K562 (cell line): ENCODE data around the gene OCA2. TPM values are rescaled to one million over a fixed set of nuclear protein-coding genes. Genes with fewer than 3 reads are reported as not detected.

Source experiments
- CBFB ChIP-seq: sonication (generic); formaldehyde crosslinking; IDR thresholded peaks from 2 replicates; pipeline ENCODE4 v1.4.0; 2020; ENCODE audit warnings: mild to moderate bottlenecking, missing genetic modification reagents
- CREB1 ChIP-seq, 2 experiments: sonication (generic) in 1 of 2; formaldehyde crosslinking in 1 of 2; IDR thresholded peaks; 2 replicates each; pipeline versions ENCODE4 v1.6.1 to v1.8.0; 2012 to 2022; ENCODE audit warnings: inconsistent platforms in 1 of 2, mild to moderate bottlenecking in 1 of 2, missing genetic modification reagents in 1 of 2, moderate library complexity in 1 of 2
- DACH1 ChIP-seq: fragments of 450-650 bp; IDR thresholded peaks from 2 replicates; pipeline ENCODE4 v1.6.1; 2018; ENCODE audit not compliant: partially characterized antibody
- EWSR1 ChIP-seq: fragments of 450-650 bp; IDR thresholded peaks from 2 replicates; pipeline ENCODE4 v1.6.1; 2018; ENCODE audit warnings: borderline replicate concordance, mild to moderate bottlenecking, low read depth, moderate library complexity; ENCODE audit not compliant: partially characterized antibody
- IRF2 ChIP-seq: sonication (generic); formaldehyde crosslinking; IDR thresholded peaks from 2 replicates; pipeline ENCODE4 v1.8.1; 2022; ENCODE audit warnings: mild to moderate bottlenecking, missing genetic modification reagents
- RHOXF2B ChIP-seq: fragments of 250-450 bp; sonication (Bioruptor Pico); conservative IDR thresholded peaks from 2 replicates; pipeline ENCODE4 v1.5.1; 2021
- SIN3A ChIP-seq, 2 experiments: fragments of 150-350 bp in 1 of 2; IDR thresholded peaks; 2 replicates each; pipeline ENCODE4 v1.6.1; 2011 to 2016; ENCODE audit warnings: borderline replicate concordance in 2 of 2, low read depth in 2 of 2, low read length in 2 of 2, mild to moderate bottlenecking in 2 of 2, moderate library complexity in 2 of 2; ENCODE audit not compliant: control insufficient read depth in 1 of 2
- ZBTB17 ChIP-seq: fragments of 450-650 bp; formaldehyde crosslinking; IDR thresholded peaks from 2 replicates; pipeline ENCODE4 v1.4.0; 2020; ENCODE audit warnings: mild to moderate bottlenecking
- ZNF316 ChIP-seq: fragments of 450-650 bp; IDR thresholded peaks from 2 replicates; pipeline ENCODE4 v1.6.1; 2016
- ZNF57 ChIP-seq: fragments of 450-650 bp; formaldehyde crosslinking; IDR thresholded peaks from 2 replicates; pipeline ENCODE4 v1.4.0; 2020; ENCODE audit warnings: mild to moderate bottlenecking, moderate library complexity
- polyA plus RNA-seq, 8 experiments: library from polyadenylated mRNA; depleted of rRNA in 4 of 8; stranded (reverse) in 5 of 8; unstranded in 3 of 8; fragments of >200 nt; fragmentation: Nextera tagmentation in 2 of 8; fragmentation: Illumina TruSeq in 1 of 8; extraction: Ambion mirVana in 2 of 8; extraction: Trizol in 1 of 8; gene quantifications; 2 replicates each; pipeline versions ENCODE4 v1.2.1 to v1.2.3, GENCODE V29; 2011 to 2014; ENCODE audit warnings: inconsistent platforms in 1 of 8, missing spikeins in 1 of 8
- total RNA-seq, 7 experiments: library from RNA; depleted of rRNA in 6 of 7; stranded (reverse); fragments of >200 nt in 6 of 7; fragmentation: Illumina TruSeq in 2 of 7; extraction: Trizol in 2 of 7; gene quantifications; 2 replicates each; pipeline versions ENCODE4 v1.2.1 to v1.2.3, GENCODE V29; 2011 to 2021; ENCODE audit warnings: low replicate concordance in 1 of 7
- TF ChIP-seq, protein P1 (sequence below): fragments of 200-600 bp; sonication (generic); IDR thresholded peaks from one replicate; pipeline ENCODE4 v1.6.1; 2012; ENCODE audit warnings: mild to moderate bottlenecking, low read depth, low read length, inconsistent platforms
- TF ChIP-seq, protein P2 (sequence below): sonication (generic); formaldehyde crosslinking; IDR thresholded peaks from 2 replicates; pipeline ENCODE4 v1.8.1; 2023; ENCODE audit warnings: missing genetic modification reagents, mild to moderate bottlenecking, borderline replicate concordance

OCA2 gene
- total and polyA plus RNA-seq, 9 of the 15 experiments (the other 6 are each of a cell fraction or from before 2014, with no cell fraction given) = 0.07 to 0.59 (median 0.17) TPM; not detected in 1

DNA sequence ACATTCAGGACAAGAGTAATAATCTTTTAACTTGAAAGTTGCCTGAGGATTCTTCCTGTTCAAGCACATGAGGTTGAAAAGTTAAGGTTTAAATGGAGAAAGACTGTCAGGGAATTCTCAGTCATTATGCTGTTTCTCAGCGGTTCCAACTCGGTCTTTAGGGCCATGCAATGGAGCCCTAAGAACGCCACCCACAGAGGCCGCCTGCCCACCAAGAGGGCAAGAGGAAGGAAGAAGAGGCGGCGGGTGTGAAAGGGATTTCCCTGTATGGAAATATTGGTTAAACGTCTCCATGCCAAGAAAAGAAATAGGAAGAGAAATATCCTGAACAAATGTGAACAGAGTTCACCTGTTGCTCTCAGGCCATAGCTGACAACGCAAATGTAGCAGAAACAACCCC, 234.4 kb downstream of the OCA2 start (continued):
- TF ChIP-seq, protein P1, sequence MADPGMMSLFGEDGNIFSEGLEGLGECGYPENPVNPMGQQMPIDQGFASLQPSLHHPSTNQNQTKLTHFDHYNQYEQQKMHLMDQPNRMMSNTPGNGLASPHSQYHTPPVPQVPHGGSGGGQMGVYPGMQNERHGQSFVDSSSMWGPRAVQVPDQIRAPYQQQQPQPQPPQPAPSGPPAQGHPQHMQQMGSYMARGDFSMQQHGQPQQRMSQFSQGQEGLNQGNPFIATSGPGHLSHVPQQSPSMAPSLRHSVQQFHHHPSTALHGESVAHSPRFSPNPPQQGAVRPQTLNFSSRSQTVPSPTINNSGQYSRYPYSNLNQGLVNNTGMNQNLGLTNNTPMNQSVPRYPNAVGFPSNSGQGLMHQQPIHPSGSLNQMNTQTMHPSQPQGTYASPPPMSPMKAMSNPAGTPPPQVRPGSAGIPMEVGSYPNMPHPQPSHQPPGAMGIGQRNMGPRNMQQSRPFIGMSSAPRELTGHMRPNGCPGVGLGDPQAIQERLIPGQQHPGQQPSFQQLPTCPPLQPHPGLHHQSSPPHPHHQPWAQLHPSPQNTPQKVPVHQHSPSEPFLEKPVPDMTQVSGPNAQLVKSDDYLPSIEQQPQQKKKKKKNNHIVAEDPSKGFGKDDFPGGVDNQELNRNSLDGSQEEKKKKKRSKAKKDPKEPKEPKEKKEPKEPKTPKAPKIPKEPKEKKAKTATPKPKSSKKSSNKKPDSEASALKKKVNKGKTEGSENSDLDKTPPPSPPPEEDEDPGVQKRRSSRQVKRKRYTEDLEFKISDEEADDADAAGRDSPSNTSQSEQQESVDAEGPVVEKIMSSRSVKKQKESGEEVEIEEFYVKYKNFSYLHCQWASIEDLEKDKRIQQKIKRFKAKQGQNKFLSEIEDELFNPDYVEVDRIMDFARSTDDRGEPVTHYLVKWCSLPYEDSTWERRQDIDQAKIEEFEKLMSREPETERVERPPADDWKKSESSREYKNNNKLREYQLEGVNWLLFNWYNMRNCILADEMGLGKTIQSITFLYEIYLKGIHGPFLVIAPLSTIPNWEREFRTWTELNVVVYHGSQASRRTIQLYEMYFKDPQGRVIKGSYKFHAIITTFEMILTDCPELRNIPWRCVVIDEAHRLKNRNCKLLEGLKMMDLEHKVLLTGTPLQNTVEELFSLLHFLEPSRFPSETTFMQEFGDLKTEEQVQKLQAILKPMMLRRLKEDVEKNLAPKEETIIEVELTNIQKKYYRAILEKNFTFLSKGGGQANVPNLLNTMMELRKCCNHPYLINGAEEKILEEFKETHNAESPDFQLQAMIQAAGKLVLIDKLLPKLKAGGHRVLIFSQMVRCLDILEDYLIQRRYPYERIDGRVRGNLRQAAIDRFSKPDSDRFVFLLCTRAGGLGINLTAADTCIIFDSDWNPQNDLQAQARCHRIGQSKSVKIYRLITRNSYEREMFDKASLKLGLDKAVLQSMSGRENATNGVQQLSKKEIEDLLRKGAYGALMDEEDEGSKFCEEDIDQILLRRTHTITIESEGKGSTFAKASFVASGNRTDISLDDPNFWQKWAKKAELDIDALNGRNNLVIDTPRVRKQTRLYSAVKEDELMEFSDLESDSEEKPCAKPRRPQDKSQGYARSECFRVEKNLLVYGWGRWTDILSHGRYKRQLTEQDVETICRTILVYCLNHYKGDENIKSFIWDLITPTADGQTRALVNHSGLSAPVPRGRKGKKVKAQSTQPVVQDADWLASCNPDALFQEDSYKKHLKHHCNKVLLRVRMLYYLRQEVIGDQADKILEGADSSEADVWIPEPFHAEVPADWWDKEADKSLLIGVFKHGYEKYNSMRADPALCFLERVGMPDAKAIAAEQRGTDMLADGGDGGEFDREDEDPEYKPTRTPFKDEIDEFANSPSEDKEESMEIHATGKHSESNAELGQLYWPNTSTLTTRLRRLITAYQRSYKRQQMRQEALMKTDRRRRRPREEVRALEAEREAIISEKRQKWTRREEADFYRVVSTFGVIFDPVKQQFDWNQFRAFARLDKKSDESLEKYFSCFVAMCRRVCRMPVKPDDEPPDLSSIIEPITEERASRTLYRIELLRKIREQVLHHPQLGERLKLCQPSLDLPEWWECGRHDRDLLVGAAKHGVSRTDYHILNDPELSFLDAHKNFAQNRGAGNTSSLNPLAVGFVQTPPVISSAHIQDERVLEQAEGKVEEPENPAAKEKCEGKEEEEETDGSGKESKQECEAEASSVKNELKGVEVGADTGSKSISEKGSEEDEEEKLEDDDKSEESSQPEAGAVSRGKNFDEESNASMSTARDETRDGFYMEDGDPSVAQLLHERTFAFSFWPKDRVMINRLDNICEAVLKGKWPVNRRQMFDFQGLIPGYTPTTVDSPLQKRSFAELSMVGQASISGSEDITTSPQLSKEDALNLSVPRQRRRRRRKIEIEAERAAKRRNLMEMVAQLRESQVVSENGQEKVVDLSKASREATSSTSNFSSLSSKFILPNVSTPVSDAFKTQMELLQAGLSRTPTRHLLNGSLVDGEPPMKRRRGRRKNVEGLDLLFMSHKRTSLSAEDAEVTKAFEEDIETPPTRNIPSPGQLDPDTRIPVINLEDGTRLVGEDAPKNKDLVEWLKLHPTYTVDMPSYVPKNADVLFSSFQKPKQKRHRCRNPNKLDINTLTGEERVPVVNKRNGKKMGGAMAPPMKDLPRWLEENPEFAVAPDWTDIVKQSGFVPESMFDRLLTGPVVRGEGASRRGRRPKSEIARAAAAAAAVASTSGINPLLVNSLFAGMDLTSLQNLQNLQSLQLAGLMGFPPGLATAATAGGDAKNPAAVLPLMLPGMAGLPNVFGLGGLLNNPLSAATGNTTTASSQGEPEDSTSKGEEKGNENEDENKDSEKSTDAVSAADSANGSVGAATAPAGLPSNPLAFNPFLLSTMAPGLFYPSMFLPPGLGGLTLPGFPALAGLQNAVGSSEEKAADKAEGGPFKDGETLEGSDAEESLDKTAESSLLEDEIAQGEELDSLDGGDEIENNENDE = no peak
- TF ChIP-seq, protein P2, sequence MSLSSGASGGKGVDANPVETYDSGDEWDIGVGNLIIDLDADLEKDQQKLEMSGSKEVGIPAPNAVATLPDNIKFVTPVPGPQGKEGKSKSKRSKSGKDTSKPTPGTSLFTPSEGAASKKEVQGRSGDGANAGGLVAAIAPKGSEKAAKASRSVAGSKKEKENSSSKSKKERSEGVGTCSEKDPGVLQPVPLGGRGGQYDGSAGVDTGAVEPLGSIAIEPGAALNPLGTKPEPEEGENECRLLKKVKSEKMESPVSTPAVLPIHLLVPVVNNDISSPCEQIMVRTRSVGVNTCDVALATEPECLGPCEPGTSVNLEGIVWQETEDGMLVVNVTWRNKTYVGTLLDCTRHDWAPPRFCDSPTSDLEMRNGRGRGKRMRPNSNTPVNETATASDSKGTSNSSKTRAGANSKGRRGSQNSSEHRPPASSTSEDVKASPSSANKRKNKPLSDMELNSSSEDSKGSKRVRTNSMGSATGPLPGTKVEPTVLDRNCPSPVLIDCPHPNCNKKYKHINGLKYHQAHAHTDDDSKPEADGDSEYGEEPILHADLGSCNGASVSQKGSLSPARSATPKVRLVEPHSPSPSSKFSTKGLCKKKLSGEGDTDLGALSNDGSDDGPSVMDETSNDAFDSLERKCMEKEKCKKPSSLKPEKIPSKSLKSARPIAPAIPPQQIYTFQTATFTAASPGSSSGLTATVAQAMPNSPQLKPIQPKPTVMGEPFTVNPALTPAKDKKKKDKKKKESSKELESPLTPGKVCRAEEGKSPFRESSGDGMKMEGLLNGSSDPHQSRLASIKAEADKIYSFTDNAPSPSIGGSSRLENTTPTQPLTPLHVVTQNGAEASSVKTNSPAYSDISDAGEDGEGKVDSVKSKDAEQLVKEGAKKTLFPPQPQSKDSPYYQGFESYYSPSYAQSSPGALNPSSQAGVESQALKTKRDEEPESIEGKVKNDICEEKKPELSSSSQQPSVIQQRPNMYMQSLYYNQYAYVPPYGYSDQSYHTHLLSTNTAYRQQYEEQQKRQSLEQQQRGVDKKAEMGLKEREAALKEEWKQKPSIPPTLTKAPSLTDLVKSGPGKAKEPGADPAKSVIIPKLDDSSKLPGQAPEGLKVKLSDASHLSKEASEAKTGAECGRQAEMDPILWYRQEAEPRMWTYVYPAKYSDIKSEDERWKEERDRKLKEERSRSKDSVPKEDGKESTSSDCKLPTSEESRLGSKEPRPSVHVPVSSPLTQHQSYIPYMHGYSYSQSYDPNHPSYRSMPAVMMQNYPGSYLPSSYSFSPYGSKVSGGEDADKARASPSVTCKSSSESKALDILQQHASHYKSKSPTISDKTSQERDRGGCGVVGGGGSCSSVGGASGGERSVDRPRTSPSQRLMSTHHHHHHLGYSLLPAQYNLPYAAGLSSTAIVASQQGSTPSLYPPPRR (CRISPR knock-in tag) = no peak
- TF ChIP-seq DACH1 = no peak
- no peak for TF ChIP-seq SIN3A (IDR thresholded peaks at IDR 0.05; ENCODE audit: borderline replicate concordance in 2 of 2, control insufficient read depth in 1 of 2, low read depth in 2 of 2, low read length in 2 of 2)
- TF ChIP-seq CBFB (CRISPR knock-in tag) = no peak
- TF ChIP-seq RHOXF2B = no peak
- no peak for TF ChIP-seq ZNF316
- TF ChIP-seq ZNF57 = no peak
- no peak for TF ChIP-seq EWSR1
- TF ChIP-seq ZBTB17 (CRISPR knock-in tag) = no peak
- no peak for TF ChIP-seq IRF2 (CRISPR knock-in tag)
- TF ChIP-seq CREB1 (IDR thresholded peaks at IDR 0.05) = no peak
- TF ChIP-seq CREB1 (CRISPR knock-in tag; IDR thresholded peaks at IDR 0.05) = no peak
